OCI-M2 (cell line): Measurements from ENCODE around the gene AP1G2.
"Not testable (repeated sequence)": the region's sequence is repeated elsewhere in the genome, so short reads cannot be mapped to it uniquely, and the experiment has no call there.

Source experiments
- DNase-seq: peaks from one replicate; lab custom pipeline; 2025; ENCODE audit not compliant: unreplicated experiment; lab: John Stamatoyannopoulos, UW

Gene AP1G2

DNA sequence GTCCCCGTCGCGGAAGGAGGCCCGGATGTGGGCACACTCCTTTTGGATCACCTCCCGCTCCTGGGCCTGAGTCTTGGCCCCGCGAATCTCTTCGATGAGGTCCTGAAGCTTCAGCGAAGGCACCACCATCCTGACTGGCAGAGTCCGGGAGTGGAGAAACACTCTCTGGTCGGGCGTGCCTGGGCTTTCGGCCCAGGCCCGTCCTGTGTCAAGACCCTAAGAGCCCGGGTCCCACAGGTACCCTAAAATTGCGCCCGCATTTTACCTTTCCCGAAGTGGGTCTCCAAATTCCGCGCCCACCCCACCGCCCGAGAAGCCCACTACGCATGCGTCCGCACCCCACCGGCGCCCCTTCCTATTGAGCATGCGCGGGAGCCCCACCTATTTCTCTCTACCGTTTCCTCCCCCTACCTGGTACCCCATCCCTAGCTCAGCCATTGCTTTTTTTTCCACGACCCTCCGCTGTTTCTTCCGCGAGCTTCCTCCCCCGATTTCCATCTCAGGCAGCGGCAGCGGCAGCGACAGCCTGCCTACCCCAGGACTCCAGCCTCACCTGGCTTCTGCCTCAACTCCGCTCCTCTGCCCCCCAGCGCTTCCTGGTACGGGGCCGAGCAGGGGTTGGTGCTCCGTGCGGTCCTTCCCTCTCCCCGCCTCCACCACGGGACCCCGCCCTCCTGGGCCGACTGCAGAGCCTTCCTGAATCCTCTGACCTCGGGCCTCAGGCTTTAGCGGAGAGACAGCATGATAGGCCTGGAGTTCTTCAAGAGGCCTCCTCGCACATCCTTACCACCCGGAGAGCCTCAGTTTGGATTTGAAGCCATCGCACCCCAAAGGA is at the start of gene AP1G2:
TSS of gene AP1G2 (minus strand) at position 606 of the 835 bp plus-strand sequence. CDS start at position 129, 477 bp downstream.
- peak; percentile 62 for DNase-seq

DNA sequence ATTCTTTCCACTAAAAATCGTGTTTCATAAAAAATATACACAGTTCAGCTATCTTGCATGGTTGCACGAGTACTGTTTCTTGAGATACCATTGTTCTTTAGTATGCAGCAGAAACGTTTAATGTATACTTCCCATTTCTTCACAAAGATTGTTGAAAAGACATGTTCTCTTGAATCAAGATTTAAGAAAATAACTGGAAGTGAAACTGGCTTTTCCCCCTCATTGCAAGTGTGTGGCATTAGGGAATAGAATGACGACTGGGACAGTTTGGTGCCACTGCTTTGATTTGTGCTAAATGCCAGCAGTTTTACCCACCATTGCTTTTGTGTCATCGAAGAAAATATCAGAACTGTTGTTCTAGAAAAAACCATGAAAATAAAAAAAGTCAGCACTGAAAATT is 48.3 kb upstream of the AP1G2 start:
- DNase-seq, result no peak

DNA sequence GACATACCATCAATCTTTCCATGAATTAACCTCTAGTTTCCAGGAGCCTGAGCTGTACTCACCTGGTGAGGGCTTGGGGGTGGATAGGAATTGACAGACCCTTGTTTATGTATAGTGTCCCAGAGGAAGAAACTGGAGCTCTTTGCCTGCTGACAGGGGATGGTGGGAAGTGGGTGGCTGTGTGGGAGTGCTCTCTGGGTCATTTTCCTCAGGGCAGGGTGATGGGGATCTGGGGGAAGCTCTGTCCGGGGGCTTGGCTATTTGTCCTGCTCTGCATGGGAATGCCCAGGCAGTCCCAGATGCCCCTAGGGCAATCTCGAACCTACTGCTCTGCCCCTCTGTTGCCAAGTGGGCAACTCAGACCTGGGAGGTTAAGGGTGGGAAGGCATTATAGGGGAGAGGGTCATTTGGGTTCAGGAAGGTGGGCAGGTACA is 46.8 kb upstream of the AP1G2 start:
- DNase-seq, result no peak

DNA sequence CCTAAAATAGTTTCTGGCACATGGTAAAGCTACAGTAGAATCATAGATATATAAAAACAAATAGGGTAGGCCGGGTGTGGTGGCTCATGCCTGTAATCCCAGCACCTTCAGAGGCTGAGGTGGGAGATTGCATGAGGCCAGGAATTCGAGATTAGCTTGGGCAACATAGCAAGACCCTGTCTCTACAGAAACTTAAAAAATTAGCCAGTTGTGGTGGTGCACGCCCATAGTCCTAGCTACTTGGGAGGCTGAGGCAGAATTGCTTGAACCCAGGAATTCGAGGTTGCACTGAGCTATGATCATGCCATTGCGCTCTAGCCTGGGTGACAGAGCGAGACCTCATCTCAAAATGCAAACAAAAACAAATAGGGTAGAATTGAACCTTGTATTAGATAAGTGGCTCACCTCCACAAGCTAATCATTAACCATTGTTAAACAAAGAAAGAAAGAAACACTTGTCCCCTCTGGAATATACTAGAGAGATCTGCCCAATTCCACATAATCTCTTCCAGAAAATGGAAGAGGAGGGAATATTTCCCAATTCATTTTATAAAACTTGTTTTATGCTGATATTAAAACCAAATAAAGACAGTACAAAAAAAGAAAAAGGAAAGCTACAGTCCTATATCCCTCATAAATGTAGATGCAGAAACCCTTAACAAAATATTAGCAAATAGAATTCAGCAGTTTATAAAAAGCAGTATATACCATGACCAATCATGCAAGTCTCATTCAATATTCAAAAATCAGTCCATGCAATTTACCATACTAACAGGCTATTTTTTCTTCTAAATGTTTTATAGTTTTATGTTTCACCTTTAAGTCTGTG is 45.9 kb upstream of the AP1G2 start:
- DNase-seq, result no peak

- DNase-seq, result no peak
Measured at GRCh38 chr14:23612802-23613201, 45.2 kb upstream of the AP1G2 start.

DNA sequence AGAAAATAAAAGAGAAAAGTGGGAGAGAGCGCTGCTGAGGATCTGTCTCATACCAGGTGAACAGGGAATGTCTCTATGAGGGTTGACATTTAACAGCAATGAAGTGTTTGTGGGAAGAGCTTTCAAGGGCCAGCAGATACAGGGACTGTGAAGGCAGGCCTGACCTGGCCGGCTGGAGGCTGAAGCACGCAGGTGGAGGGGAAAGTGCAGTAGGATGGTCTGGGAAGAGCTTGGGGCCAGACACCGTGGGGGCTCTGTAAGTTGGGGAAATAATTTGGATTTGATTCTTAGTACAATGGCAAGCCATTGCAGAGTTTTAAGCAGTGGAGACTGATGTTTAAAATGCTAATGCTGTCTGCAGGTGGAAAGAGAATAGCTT is 44.8 kb upstream of the AP1G2 start:
- DNase-seq, result no peak

GRCh38 chr14:23610815-23611289 is 43.3 kb upstream of the AP1G2 start:
- no peak for DNase-seq

GRCh38 chr14:23610090-23610814 is 42.7 kb upstream of the AP1G2 start:
- no peak for DNase-seq

DNA sequence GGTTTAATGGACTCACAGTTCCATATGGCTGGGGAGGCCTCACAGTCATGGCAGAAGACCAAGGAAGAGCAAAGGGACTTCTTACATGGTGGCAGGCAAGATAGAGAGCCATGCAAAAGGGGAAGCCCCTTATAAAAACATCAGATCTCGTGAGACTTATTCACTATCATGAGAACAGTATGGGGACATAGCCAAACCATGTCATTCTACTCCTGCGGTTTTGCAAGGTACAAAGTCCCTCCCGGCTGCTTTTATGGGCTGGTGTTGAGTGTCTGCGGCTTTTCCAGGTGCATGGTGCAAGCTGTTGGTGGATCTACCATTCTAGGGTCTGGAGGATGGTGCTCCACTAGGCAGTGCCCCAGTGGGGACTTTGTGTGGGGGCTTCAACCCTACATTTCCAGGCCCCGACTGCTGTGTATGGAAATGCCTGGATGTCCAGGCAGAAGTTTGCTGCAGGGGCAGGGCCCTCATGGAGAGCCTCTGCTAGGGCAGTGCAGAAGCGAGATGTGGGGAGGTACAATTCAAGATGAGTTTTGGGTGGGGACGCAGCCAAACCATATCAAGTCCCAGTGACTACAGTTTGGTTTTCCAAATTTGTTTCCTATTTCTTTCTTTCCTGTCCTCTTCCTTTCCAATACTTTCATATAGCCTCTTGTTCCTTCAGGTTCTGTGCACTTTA is 42.0 kb upstream of the AP1G2 start:
- not testable (repeated sequence) for DNase-seq

- DNase-seq, result no peak
Measured at GRCh38 chr14:23609001-23609400, 41.4 kb upstream of the AP1G2 start.

DNA sequence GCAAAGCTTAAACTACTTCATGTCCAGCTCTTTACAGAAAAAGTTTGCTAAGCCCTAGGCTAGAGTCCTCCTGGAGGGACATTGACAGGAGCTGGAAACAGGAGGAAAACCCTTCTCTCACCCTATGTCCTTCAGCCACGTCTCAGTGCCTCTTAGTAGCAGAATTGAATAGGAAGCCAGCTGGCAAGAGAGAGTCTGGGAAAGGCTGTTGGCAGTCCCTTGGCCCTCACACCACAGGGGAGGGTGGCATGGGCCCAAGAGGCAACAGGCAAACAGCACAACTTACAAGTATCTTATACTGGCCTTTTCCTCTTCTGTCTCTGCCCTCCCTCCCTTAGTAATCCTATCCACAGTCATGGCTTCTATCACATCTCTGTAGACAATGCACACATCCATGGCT is 40.9 kb upstream of the AP1G2 start:
- DNase-seq, result no peak

DNA sequence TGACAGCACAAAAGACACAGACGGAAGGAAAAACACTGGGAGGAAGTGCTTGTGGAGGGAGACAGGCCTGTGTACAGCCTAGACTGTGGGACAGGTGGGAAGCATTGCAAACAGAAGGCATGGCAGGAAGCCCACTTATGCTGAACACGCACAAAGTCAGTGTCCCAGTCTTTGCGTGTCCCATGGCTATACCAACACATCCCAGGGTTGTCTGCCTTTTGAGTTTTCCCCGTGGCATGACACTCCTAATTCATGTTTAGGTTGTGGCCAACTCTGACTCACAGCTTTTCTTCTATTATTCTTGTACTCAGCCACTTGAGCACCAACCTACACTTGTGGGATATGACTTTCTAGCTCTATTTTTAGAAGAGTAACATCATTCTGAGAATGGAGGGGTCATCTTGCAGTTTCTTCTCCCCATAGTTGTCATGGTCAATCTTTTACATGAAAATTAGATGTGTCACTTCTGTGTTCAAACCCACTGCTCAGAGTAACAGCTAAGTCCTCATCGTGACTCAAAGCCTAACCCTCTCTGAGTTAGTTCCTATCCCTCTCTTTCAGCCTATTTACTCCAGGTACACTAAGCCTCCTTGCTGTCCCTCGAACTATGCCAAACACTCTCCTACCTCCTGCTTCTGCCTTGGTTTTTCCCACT is 38.5 kb upstream of the AP1G2 start:
- no peak for DNase-seq

GRCh38 chr14:23604675-23605170 is 37.1 kb upstream of the AP1G2 start:
- DNase-seq, result no peak

DNA sequence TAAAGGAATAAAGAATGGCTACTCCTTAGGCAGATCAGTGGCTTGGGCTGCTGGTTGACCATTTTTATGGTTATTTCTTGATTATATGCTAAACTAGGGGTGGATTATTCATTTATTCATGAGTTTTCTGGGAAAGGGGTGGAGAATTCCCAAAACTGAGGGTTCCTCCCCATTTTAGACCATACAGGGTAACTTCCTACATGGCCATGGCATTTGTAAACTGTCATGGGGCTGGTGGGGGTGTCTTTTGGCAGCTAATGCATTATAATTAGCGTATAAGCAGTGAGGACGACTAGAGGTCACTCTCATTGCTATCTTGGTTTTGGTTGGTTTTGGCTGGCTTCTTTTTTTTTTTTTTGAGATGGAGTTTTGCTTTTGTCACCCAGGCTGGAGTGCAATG is 36.6 kb upstream of the AP1G2 start:
- DNase-seq, result no peak

GRCh38 chr14:23603103-23603502 is 35.5 kb upstream of the AP1G2 start:
- no peak for DNase-seq

- no peak for DNase-seq
Measured at GRCh38 chr14:23602181-23603095, 34.8 kb upstream of the AP1G2 start.

DNA sequence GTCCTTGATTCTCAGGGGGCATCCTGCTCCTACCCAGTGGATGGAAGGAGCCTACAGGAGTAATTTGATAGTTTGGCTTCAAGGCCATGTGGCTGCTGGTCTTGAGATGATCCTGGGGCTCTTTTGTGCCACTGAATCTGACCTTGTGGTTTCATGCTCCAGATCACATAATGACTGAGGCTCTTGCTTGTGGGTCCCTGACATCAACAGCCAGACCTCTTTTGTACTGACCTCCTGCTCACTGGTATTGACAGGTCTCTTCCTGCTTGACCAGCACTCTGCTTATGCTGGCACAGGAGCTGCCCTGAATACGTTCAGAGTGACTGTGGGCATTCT is 34.2 kb upstream of the AP1G2 start:
- DNase-seq, result no peak

- DNase-seq, result no peak
Measured at GRCh38 chr14:23601424-23601823, 33.8 kb upstream of the AP1G2 start.

DNA sequence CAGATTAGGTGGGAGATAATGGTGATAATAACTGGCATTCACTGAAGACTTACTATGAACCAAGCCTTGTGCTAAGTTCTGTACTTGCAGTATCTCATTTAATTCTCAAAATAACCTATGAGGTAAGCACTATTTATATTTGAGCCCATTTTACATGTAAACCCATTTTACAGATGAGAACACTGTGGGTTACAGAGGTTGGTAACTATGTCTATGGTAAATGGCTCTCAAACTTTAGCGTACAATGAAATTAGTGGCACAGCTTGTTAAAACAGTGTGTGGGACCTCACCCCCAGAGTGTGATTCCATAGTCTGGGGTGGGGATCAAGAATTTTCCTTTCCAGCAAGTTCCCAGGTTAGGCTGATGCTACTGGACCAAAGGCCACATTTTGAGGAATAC is 33.2 kb upstream of the AP1G2 start:
- no peak for DNase-seq
